Activated CD4-positive, alpha-beta memory T cell treated with anti-CD3 and anti-CD28 coated beads, Interleukin-2, amount 10 ng/mL, durations not matched to agents 7 days and 5 days (primary cell): ENCODE measurements around the gene ABHD12B. TPM values are rescaled to one million over a fixed set of nuclear protein-coding genes. Genes with fewer than 3 reads are reported as not detected.

Experiments
- CTCF ChIA-PET: fragments of 350-600 bp; sonication (Branson Sonifier 250); formaldehyde crosslinking; loops from one replicate; lab custom pipeline; 2021; ENCODE audit warnings: antibody characterized with exemption, inconsistent platforms; lab: Charles Lee
- POLR2A ChIA-PET: fragments of 350-600 bp; sonication (Branson Sonifier 250); formaldehyde crosslinking; loops from one replicate; lab custom pipeline; 2021; ENCODE audit warnings: antibody characterized with exemption; lab: Charles Lee
- DNase-seq: peaks from one replicate; pipeline ENCODE4 v3.0.0-alpha.2; 2020
- H3K27ac Mint-ChIP-seq: one replicate; pipeline ENCODE4 v1.8.0; 2021; ENCODE audit warnings: mild to moderate bottlenecking, mixed read lengths
- H3K27me3 Mint-ChIP-seq: one replicate; pipeline ENCODE4 v1.8.0; 2021; ENCODE audit warnings: mixed read lengths
- H3K36me3 Mint-ChIP-seq: one replicate; pipeline ENCODE4 v1.8.0; 2021; ENCODE audit warnings: low read depth, mixed read lengths
- H3K4me1 Mint-ChIP-seq: one replicate; pipeline ENCODE4 v1.8.0; 2021; ENCODE audit warnings: mixed read lengths
- H3K4me3 Mint-ChIP-seq: one replicate; pipeline ENCODE4 v1.8.0; 2021; ENCODE audit warnings: mild to moderate bottlenecking, mixed read lengths
- H3K9me3 Mint-ChIP-seq: one replicate; pipeline ENCODE4 v1.8.0; 2021; ENCODE audit warnings: mixed read lengths
- total RNA-seq, 2 experiments: library from RNA; stranded (reverse); gene quantifications; one replicate each; pipeline ENCODE4 v1.2.3, GENCODE V29; 2021

The ABHD12B gene
- total RNA-seq, 2 experiments from 2014 or later, result not detected

- no peaks in the 10 kb centered on the region for H3K36me3 Mint-ChIP-seq
- H3K4me3 Mint-ChIP-seq, result no peak overlapping the region
- H3K9me3 Mint-ChIP-seq, result no peaks in the 10 kb centered on the region
- no peak for DNase-seq
- ChIA-PET POLR2A (no interaction called here), CTCF (no interaction called here)
- no peak overlapping the region for H3K27ac Mint-ChIP-seq
- peaks cover 14% of the 10 kb centered on the region for H3K4me1 Mint-ChIP-seq
- peaks cover 27% of the 10 kb centered on the region for H3K27me3 Mint-ChIP-seq
Measured at GRCh38 chr14:50946234-50946935, 74.5 kb downstream of the ABHD12B start.

GRCh38 chr14:50947446-50947845, 75.6 kb downstream of the ABHD12B start:
- DNase-seq, result no peak
- Mint-ChIP-seq H3K9me3 (no peaks in the 10 kb centered on the region), H3K27me3 (peaks cover 20% of the 10 kb centered on the region), H3K36me3 (no peaks in the 10 kb centered on the region), H3K4me1 (peaks cover 14% of the 10 kb centered on the region), H3K4me3 (no peak overlapping the region), H3K27ac (no peak overlapping the region)
- ChIA-PET CTCF (no interaction called here), POLR2A (no interaction called here)

GRCh38 chr14:50948205-50948604, 76.4 kb downstream of the ABHD12B start:
- Mint-ChIP-seq H3K27ac (no peak overlapping the region), H3K4me1 (peaks cover 12% of the 10 kb centered on the region), H3K9me3 (no peaks in the 10 kb centered on the region), H3K27me3 (peaks cover 15% of the 10 kb centered on the region), H3K4me3 (no peak overlapping the region), H3K36me3 (no peaks in the 10 kb centered on the region)
- ChIA-PET POLR2A (no interaction called here), CTCF (no interaction called here)
- DNase-seq, result no peak

- H3K36me3 Mint-ChIP-seq, result no peaks in the 10 kb centered on the region
- H3K27ac Mint-ChIP-seq, result no peak overlapping the region
- H3K4me1 Mint-ChIP-seq, result peaks cover 6% of the 10 kb centered on the region
- no peaks in the 10 kb centered on the region for H3K9me3 Mint-ChIP-seq
- ChIA-PET POLR2A (no interaction called here), CTCF (interaction anchor here (0.7 kb wide), 1 partner anchor 89 kb away, joined by 4 read pairs; no protein-coding TSS in a partner anchor)
- no peaks in the 10 kb centered on the region for H3K27me3 Mint-ChIP-seq
- H3K4me3 Mint-ChIP-seq, result no peak overlapping the region
- DNase-seq, result no peak
Measured at GRCh38 chr14:50951032-50951431, 79.2 kb downstream of the ABHD12B start.

- no peaks in the 10 kb centered on the region for H3K36me3 Mint-ChIP-seq
- no peaks in the 10 kb centered on the region for H3K27me3 Mint-ChIP-seq
- H3K4me3 Mint-ChIP-seq, result no peak overlapping the region
- CTCF ChIA-PET, result no interaction called here
- peaks cover 6% of the 10 kb centered on the region for H3K4me1 Mint-ChIP-seq
- POLR2A ChIA-PET, result no interaction called here
- no peak for DNase-seq
- no peaks in the 10 kb centered on the region for H3K9me3 Mint-ChIP-seq
- no peak overlapping the region for H3K27ac Mint-ChIP-seq
Measured at GRCh38 chr14:50953502-50953901, 81.6 kb downstream of the ABHD12B start.

Other genes with a start within 250 kb of the ABHD12B start
- gene SAV1, start 203.7 kb upstream of the ABHD12B start, total RNA-seq, result 1 to 10 TPM; 6.1 to 6.9 TPM
- gene NIN, start 40.9 kb upstream of the ABHD12B start, total RNA-seq, result 10 to 100 TPM; 50.3 to 56.5 TPM
- under 1 TPM; 0.40 to 0.53 TPM for gene PYGL, start 72.4 kb downstream of the ABHD12B start, total RNA-seq
- gene TRIM9, start 223.1 kb downstream of the ABHD12B start, total RNA-seq, result under 1 TPM; 0.20 to 0.23 TPM